ENCODE data around the gene CCDC14.

DNA sequence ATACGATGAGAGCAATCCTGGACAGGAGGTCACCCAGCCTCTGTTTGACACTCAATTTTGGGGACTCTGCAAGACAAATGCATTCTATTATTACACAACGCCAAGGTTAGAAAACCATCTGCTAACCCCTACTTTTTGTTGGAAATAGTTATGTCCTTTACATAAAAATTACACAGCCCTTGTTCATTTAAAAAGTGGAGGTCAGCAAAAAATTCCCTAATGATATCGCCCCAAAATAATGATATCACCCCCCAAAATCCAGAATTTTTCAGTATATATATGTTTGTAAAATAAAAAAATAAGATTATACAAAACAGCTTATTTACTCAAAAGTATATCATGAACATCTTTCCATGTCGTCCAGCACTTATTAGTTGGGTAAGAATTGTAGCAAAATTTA, 19.5 kb upstream of the CCDC14 start:
- TF ChIP-seq POLR2A (IDR thresholded peaks at IDR 0.05; ENCODE audit: low read depth, low read length) (no peak), POLR2AphosphoS5 (IDR thresholded peaks at IDR 0.05; ENCODE audit: low read depth, low read length) (no peak), TAF1 (IDR thresholded peaks at IDR 0.05; ENCODE audit: low read depth, low read length) (no peak), SPI1 (IDR thresholded peaks at IDR 0.05; ENCODE audit: low read depth, low read length) (no peak), PAX5 (IDR thresholded peaks at IDR 0.05; ENCODE audit: insufficient read depth, low read length, severe bottlenecking) (no peak)

Data from GM12891 (cell line).